GM18873 (cell line): Measurements from ENCODE around the gene KIF3B.
"Not testable (repeated sequence)": the region's sequence is repeated elsewhere in the genome, so short reads cannot be mapped to it uniquely, and the experiment has no call there.

Source experiments
- ATAC-seq: cut with Tn5 transposase; IDR thresholded peaks from one replicate; pipeline ENCODE4 v1.9.1; 2021; ENCODE audit warnings: mild to moderate bottlenecking, moderate library complexity, moderate number of reproducible peaks; ENCODE audit not compliant: unreplicated experiment, low FRiP score

The KIF3B gene

DNA sequence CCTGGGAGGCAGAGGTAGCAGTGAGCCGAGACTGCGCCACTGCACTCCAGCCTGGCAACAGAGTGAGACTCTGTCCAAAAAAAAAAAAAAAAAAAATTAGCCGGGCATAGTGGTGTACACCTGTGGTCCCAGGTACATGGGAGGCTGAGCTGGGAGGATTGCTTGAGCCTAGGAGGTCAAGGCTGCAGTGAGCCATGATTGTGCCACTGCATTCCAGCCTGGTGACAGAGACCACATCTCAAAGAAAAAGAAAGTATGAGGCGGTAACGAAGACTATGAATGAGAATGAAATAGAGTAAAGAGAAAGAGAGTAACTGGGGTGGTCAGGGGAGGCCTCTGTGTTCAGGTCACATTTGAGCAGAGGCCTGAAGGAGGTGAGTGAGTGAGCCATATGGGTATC, 31.2 kb upstream of the KIF3B start:
- not testable (repeated sequence) for ATAC-seq

DNA sequence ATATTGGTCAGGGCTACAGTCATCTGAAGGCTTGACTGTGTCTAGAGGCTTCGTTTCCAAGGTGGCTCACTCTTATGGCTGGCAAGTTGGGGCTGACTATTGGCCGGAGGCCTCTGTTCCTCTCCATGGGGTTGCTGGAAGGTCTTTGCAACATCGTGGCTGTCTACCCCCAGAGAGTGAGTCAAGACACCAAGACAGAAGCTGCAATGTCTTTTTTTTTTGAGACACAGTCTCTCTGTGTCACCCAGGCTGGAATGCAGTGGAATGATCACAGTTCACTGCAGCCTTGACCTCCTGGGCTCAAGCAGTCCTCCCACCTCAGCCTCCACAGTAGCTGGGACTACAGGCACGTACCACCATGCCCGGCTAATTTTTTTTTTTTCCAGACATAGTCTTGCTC, 29.4 kb upstream of the KIF3B start:
- no peak for ATAC-seq

DNA sequence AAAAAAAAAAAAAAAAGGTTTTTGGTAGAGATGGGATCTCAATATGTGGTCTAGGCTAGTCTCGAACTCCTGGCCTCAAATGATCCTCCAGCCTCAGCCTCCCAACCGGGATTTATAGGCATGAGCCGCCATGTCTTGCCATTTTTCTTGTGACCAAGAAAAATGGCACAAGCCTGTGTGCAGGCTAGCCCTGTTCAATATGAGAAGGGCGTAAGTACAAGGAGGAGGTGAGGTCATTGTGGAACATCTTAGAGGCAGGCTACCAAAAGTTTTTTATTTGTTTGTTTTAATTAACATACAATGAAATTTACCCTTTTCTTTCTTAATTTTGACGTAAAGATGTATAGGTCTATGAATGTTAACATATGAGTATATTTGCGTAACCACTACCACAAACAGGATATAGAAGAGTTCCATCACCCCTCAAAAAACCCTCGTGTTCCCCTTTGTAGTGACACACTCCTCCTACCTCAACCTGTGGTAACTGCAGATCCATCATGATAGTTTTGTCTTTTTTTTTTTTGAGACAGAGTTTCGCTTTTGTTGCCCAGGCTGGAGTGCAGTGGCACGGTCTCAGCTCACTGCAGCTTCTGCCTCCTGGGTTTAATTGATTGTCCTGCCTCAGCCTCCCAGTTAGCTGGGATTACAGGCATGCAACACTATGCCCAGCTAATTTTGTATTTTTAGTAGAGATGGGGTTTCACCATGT, 28.3 kb upstream of the KIF3B start:
- ATAC-seq = no peak

DNA sequence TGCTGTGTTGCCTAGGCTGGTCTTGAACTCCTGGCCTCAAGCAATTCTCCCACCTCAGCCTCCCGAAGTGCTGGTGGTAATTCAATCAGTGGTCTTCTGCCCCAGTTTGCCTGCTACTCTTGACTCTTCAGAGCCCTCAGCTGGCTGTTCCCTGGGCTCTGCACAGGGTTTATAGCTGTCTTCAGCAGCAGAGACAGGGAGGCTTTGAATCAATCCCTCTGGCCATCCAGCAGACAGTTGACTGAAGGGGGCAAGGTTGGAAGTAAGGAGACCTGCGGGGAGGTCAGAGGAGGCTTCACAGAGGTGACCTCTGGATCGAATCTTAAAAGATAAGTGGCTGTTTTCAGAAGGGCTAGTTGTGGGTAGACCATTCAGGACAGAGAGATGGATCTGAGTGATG, 26.0 kb upstream of the KIF3B start:
- ATAC-seq = no peak

DNA sequence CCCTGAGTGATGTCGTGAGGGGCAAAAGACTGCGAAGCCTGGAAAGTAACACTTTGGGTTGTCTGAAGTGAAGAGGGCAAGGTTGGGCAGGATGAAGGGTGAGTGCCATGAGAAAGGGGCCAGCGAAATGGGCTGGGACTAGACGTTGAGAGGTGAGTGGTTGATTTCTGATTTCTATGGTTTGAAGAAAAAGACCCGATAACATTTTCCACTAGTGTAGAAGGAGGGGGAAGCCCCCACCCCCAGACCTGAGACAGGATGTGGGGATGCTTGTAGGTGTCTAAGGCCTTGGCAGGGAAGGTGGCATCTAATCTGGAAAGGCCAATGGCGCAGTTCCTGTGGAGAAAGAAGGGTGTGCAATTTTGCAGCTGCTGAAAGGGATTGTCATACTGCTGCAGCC, 25.3 kb upstream of the KIF3B start:
- no peak for ATAC-seq

DNA sequence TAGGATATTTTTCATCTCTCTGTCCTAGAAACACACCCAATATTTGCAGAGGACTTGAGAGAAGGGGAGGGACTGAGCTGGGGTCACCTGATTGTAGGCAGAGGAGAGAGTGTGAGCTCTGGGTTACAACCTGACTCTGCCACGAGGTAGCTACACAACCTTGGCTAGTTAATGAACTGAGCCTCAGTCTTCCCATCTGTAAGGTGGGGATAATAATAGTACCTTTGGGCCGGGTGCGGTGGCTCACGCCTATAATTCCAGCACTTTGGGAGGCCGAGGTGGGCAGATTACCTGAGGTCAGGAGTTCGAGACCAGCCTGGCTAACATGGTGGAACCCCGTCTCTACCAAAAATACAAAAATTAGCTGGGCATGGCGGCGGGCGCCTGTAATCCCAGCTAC, 16.5 kb upstream of the KIF3B start:
- not testable (repeated sequence) for ATAC-seq

DNA sequence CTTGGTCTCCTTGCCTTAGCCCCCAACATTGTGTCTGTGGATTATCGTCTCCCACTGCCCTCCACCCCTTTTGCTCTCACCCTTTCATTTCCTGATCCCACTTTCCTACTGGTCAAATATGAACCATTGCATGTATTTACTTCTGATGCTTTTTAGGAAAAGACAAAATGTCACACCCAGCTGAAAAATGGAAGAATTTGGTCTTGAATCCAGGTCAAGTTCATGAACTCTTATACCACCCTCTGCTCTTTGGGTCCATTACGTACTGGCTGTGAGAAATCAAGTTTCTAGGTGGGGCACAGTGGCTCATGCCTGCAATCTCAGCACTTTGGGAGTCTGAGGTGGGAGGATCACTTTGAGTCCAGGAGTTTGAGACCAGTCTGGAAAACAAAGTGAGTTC, 15.8 kb upstream of the KIF3B start:
- no peak for ATAC-seq

DNA sequence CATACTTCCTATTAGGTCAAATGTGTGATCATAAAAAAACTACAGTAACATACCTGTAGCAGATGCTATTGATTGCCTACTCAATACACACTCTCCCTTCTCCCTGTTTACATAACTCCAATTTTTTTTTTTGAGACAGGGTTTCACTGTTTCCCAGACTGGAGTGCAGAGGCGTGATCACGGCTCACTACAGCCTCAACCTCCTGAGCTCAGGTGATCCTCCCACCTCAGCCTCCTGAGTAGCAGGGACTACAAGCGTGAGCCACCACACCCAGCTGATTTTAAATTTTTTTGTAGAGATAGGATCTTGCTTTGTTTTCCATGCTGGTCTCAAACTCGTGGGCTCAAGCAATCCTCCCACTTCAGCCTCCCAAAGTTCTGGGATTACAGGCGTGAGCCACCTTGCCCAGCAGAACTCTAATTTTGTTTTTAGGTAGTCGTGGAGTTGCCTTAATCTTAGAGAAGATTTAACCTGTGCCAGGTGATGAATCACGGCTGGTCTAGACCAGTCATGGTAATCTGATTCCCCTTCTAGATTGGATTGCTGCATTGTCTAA, 14.0 kb upstream of the KIF3B start:
- ATAC-seq = no peak

DNA sequence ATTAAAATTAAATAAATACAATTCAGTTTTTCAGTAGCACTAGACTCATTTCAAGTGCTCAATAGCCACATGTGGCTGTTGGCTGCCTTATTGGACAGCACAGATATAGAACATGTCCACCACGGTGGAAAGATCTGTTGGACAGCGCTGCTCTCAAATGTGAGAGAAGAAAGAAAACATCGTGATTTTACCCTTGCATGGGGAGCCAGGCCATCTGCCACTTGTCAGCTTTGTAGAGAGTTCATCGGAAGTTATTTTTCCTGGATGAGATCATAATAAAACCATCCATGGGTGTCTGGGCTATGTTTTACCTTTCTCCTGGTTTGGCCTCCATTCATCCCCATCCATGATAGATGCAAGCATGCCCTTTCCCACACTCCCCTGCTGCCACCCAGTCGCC, 5.8 kb upstream of the KIF3B start:
- ATAC-seq = no peak

DNA sequence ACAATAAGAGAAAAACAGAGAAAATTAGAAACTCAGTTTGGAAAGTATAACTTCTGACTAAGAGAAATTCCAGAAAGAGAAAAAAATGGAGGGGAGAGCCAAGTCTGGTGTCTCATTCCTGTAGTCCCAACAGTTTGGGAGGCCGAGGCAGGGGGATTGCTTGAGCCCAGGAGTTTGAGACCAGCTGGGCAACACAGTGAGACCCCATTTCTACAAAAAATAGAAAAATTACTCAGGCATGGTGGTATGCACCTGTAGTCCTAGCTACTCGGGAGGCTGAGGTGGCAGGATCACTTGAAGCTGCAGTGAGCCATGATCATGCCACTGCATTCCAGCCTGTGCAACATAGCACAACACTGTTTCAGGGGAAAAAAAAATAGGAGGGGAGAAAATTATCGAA, 3.1 kb upstream of the KIF3B start:
- ATAC-seq = no peak

DNA sequence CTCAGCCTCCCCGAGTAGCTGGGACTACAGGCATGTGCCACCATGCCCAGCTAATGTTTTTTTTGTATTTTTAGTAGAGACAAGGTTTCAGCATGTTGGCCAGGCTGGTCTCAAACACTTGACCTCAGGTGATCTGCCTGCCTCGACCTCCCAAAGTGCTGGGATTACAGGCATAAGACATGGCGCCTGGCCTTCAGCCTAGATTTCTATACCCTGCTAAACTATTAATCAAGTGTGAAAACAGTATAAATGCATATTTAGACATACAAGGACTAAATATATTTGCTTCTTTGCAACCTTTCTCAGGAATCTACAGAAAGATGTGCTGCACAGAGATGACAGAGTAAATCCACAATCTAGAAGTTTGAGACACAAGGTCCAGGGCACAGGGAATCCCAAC, 2.3 kb upstream of the KIF3B start:
- not testable (repeated sequence) for ATAC-seq

DNA sequence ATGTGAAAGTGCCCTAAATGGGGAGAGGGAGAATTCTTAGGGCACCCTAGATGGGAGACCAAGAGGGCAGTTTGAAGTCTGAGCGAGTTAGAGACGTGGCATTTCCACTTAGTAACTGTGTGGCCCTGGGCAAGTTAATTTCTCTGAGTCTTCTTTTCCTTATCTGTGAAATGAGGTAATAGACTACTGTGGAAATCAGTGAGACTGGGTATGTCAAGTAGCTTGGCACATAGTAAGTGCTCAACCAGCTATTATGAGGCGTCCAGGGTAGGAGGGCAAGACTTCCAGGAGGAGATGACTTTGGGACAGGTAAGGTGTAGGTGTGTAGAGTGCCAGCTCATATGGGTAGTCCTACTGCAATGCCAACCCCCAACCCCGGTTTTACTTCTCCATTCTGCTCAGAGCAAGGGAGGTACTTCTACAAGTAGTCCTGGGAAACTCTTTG, 770 bp downstream of the KIF3B start:
- peak; percentile 59 for ATAC-seq

DNA sequence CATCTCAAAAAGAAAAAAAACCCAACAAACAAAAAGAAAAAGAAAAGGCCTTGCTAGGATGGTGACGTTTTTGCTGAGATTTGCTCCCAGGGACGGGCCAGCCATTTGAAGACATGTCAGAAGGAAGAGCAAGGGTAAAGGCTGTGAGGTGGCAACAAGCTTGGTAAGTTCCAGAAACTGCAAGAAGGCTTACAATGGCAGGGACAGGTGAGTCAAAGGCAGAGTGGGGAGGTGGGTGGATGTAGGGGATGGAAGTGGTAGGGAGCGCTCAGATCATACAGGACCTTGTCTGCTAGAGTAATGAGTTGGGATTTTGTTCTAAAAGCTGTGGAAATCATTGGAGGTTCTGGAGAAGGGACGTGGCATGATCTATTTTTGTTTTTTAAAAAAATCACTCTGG, 4.3 kb downstream of the KIF3B start:
- no peak for ATAC-seq

DNA sequence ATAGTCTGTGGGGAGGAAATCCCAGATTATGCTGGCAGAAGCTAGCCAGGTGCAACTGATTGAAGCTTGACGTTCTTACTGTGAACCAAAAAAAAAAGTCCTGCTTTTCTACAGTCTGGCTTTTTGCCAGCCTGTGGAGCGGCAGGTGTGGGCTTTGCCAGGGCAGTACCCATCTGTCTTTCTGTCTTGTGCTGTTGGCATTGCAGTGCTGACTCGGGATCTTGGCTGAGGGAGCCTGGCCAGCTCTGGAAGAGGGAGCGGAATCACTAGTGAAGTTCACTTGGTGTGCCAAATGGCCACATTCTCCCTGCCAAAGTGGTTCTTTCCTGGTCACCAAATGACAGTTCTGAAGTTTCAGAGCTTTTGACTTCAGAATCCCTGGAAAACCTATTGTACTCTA, 5.0 kb downstream of the KIF3B start:
- no peak for ATAC-seq

DNA sequence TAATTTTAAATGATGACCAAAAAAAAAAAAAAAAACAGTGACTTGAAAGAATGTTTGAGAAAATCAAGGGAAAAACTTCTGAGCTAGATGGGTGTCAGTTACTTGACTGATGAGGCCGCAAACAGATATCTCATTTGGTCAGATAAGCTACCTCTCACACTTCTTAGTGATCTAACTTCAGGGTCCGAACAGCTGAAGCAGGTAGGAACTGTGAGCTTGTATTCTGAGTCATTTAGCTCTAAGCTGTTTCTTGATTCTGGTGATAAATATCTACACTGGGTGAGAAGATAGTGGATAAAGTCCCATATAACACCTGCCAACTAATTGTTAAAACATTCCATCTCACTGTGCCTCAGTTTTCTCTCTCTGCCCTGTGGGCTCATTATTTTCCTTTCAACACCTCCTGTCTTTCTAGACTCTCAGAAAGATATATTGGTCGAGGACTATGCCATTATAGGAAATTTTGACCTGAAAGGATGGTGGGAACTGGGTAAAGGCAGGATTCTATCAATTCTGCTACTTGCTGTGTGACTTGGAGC, 7.7 kb downstream of the KIF3B start:
- no peak for ATAC-seq

DNA sequence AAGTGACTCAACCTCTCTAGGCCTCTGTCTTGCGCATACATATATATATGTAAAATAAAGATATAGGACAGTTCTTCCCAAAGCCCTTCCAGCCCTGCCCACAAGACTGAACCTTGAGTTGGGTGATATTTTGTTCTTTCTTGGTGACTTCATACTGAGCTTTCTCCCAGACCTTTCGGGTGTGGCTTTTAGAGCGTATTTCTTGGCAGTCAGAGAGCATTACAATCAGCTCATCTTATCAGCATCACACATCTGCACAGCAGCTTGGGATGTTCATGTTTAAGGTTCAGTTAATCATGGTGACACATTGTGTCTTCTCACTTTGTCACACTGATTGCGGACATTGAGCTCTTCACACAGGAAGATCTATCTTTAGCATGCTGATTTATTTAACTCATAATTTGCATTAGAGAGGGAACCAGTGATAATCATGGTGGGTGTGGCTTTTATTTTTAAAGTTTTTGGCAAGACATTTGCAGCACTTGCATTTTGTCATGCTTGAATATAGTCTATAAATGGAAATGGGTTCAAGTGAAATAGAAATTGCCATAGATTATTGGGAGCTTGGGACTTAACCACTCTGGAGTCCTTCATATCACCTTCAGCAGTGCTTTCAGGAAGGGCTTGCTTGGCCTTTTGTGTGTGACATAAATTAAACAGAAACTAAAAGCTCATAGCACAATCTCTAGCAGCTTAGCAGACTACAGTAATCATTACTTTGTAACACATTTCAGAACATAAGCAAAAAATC, 8.3 kb downstream of the KIF3B start:
- no peak for ATAC-seq

DNA sequence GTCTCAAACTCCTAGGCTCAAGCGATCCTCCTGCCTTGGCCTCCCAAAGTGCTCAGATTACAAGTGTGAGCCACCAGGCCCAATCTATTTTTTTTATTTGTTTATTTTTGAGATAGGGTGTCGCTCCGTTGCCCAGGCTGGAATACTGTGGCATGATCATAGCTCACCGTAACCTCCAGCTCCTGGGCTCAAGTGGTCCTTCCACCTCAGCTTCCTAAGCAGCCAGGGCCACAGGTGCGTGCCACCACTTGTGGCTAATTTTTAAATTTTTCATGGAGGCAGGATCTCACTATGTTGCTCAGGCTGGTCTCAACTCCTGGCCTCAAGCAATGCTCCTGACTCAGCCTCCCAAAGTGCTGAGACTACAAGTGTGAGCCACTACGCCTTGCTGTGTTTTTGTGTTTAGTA, 9.8 kb downstream of the KIF3B start:
- no peak for ATAC-seq

DNA sequence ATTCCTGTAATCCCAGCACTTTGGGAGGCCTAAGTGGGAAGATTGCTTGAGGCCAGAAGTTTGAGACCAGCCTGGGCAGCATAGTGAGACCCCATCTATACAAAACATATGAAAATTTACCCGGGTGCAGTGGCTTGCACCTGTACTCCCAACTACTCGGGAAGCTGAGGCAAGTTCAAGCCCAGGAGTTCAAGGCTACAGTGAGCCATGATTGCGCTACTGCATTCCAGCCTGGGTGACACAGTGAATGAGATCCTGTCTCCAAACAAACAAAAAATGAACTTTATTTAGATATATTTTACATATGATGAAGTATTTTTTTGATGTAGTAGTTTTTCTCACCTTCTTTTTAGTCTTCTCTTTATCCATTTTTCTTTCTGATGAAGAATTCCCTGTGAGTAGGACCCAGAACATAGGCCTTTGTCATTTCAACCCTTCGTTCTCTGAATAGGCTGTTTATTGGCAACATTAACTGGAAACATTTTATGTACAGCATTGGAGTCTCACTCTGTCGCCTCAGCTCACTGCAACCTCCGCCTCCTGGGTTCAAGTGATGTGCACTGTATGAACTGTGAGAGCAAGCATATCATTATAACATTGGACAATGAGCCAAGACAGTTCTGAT, 10.9 kb downstream of the KIF3B start:
- ATAC-seq = no peak

DNA sequence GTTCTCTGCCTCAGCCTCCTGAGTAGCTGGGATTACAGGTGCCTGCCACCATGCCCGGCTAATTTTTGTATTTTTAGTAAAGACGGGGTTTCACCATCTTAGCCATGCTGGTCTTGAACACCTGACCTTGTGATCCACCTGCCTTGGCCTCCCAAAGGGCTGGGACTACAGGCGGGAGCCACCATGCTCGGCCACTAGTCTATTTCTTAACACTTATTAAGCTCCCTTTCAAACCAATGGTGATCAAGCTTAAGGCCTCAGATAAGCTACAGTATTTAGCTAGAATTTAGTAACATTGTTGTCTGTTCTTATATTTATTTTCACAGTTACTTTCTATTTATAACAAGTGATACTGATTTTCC, 11.8 kb downstream of the KIF3B start:
- ATAC-seq = not testable (repeated sequence)

DNA sequence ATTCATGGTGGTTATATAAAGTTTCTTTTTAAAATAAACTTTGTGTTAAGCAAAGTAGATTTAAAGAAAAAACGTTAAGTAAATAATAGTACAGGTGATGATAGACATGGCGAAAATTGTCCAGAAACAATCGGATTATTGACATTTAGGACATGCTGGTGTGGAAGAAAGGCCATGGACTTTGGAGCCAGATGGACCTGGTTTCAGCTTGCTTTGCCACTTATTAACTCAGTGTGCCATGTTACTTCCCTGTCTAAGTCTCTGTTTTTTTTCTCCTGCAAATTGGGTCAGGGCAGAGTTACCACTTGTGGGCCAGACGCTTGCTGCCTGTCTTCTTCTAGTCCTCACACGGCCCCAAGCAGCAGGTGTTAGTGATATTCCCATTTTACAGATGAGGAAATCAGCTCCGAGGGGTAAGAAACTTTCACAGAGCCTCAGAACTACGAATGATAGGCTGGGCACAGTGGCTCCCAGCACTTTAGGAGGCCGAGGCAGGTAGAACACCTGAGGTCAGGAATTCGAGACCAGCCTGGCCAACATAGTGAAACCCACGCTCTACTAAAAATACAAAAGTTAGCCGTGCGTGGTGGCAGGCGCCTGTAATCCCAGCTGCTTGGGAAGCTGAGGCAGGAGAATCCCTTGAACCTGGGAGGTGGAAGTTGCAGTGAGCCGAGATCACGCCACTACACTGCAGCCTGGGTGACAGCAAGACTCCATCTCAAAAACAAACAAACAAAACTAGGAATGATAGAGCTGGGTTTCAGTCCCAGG, 12.4 kb downstream of the KIF3B start:
- ATAC-seq = no peak
